ENCODE measurements around the gene PLK3. TPM values are rescaled to one million over a fixed set of nuclear protein-coding genes. Genes with fewer than 3 reads are reported as not detected.

Gene PLK3
- total and polyA plus RNA-seq, 9 donors = 4.2 to 68.6 (median 17.5) TPM

DNA sequence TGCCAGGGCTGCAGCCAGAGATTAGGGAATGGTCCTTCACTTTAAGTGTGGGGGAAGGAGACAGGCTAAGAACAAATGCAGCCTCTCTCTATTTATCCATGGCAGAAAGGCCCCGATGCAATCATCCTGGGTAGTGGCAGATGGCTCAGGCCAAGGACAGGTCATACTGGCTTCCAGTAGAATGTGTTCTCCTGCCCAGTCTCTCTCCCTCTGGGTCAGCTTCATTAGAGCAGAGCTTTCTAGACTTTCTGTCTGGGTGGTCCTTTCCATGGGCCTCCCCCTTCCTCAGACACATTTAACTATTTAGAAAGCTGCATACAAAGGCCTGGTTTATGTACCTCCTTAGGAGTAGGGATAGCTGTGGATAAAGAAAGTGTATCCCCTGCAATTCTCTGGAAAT, 47.7 kb downstream of the PLK3 start:
- H3K27ac ChIP-seq = peak overlapping the region in 1 of 2 donors; percentile 17
- 0 to 18% (median 9%) methylated on average over 1 of the region's 1 CpG for WGBS, 3 donors
- peaks cover 24% of the 10 kb centered on the region for H3K4me1 ChIP-seq (ENCODE audit: insufficient read depth)
- DNase-seq = peak in 4 of 5 donors; percentile 37 to 66 (median 54)
- TF ChIP-seq, protein P1, sequence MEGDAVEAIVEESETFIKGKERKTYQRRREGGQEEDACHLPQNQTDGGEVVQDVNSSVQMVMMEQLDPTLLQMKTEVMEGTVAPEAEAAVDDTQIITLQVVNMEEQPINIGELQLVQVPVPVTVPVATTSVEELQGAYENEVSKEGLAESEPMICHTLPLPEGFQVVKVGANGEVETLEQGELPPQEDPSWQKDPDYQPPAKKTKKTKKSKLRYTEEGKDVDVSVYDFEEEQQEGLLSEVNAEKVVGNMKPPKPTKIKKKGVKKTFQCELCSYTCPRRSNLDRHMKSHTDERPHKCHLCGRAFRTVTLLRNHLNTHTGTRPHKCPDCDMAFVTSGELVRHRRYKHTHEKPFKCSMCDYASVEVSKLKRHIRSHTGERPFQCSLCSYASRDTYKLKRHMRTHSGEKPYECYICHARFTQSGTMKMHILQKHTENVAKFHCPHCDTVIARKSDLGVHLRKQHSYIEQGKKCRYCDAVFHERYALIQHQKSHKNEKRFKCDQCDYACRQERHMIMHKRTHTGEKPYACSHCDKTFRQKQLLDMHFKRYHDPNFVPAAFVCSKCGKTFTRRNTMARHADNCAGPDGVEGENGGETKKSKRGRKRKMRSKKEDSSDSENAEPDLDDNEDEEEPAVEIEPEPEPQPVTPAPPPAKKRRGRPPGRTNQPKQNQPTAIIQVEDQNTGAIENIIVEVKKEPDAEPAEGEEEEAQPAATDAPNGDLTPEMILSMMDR (IDR thresholded peaks at IDR 0.05) = no peak
- no peak overlapping the region for H3K4me3 ChIP-seq
- intact Hi-C loops (cut with DNase I) = loop anchor here in 1 of 4 donors (10.0 kb wide), 1 partner anchor 157 kb away; no protein-coding TSS in a partner anchor
- H3K9me3 ChIP-seq = no peaks in the 10 kb centered on the region
- no peaks in the 10 kb centered on the region for H3K36me3 ChIP-seq
- H3K27me3 ChIP-seq = no peaks in the 10 kb centered on the region

DNA sequence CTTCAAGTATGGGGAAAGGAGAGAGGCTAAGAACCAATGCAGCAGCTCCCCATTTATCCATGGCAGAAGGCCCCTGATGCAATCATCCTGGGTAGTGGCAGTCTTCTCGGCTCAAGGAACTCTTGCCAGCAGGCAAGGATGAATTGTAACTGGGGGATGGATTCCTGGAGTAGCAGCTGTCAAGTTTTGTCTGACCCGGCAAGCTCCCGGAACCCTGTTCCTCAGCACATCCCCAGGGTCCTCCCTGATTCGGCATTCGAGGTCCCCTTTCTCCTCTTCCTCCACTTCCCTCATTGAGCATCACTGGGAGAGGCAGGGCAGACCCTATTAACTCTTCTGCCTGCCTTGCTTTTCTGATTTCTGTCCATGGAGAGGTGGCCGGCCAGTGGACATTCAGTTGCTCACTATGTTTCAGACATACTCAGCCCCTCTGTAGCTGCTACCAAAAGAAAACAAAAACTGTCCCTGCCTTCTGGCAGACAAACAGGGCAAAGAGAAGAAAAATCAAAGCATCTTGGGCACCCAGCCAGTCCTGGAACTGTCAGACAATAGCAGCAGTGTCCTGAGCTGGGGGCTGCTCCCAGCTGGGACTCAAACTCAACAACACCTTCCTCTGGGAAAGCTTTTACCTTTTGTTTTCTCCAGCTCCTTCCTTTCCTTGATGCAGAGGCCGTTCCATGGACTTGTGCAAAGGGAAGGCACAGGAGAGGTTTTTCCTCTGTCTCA, 48.4 kb downstream of the PLK3 start:
- Histone ChIP-seq H3K27me3 (no peaks in the 10 kb centered on the region), H3K4me3 (no peak overlapping the region), H3K9me3 (no peaks in the 10 kb centered on the region), H3K4me1 (ENCODE audit: insufficient read depth) (peaks cover 22% of the 10 kb centered on the region), H3K27ac (peak overlapping the region in 1 of 2 donors; percentile 17), H3K36me3 (no peaks in the 10 kb centered on the region)
- 66 to 78% (median 72%) methylated on average over 7 of the region's 7 CpGs for WGBS, 3 donors
- TF ChIP-seq POLR2A (IDR thresholded peaks at IDR 0.05) (no peak), EP300 (IDR thresholded peaks at IDR 0.05) (no peak)
- TF ChIP-seq, protein P1 (IDR thresholded peaks at IDR 0.05) = no peak
- intact Hi-C loops (cut with DNase I) = loop anchor here in 1 of 4 donors (10.0 kb wide), 1 partner anchor 156 kb away; no protein-coding TSS in a partner anchor
- no peak for DNase-seq

- DNase-seq = no peak
- TF ChIP-seq, protein P1 (IDR thresholded peaks at IDR 0.05) = no peak
- no peak for TF ChIP-seq POLR2A (IDR thresholded peaks at IDR 0.05)
- no peak for TF ChIP-seq EP300 (IDR thresholded peaks at IDR 0.05)
- intact Hi-C loops (cut with DNase I) = loop anchor here in 1 of 4 donors (10.0 kb wide), 1 partner anchor 155 kb away; no protein-coding TSS in a partner anchor
- no peak overlapping the region for H3K4me3 ChIP-seq
- peak overlapping the region in 1 of 2 donors; percentile 17 for H3K27ac ChIP-seq
- no peaks in the 10 kb centered on the region for H3K27me3 ChIP-seq
- H3K9me3 ChIP-seq = no peaks in the 10 kb centered on the region
- no peaks in the 10 kb centered on the region for H3K36me3 ChIP-seq
- peaks cover 21% of the 10 kb centered on the region for H3K4me1 ChIP-seq (ENCODE audit: insufficient read depth)
- WGBS, 3 donors = 55 to 70% (median 63%) methylated on average over 2 of the region's 2 CpGs
Measured at GRCh38 chr1:44849575-44850132, 49.5 kb downstream of the PLK3 start.

GRCh38 chr1:44851308-44851707, 51.1 kb downstream of the PLK3 start:
- H3K27ac ChIP-seq = no peak overlapping the region
- TF ChIP-seq POLR2A (IDR thresholded peaks at IDR 0.05) (no peak), EP300 (IDR thresholded peaks at IDR 0.05) (no peak)
- TF ChIP-seq, protein P1 (IDR thresholded peaks at IDR 0.05) = no peak
- no peaks in the 10 kb centered on the region for H3K9me3 ChIP-seq
- H3K4me1 ChIP-seq (ENCODE audit: insufficient read depth) = peaks cover 21% of the 10 kb centered on the region
- H3K4me3 ChIP-seq = no peak overlapping the region
- WGBS, 3 donors = 96 to 100% (median 100%) methylated on average over 1 of the region's 1 CpG
- DNase-seq = no peak
- no peaks in the 10 kb centered on the region for H3K27me3 ChIP-seq
- intact Hi-C loops (cut with DNase I) = no loop called here
- H3K36me3 ChIP-seq = no peaks in the 10 kb centered on the region
